ENCODE data around the gene CTF1.

CTF1 gene

GRCh38 chr16:30918614-30919013 is 22.2 kb downstream of the CTF1 start:
- TF ChIP-seq CTCF (IDR thresholded peaks at IDR 0.05) (no peak), ZFX (IDR thresholded peaks at IDR 0.05; ENCODE audit: borderline replicate concordance) (no peak)

GRCh38 chr16:30920891-30921290 is 24.5 kb downstream of the CTF1 start:
- TF ChIP-seq ZFX (IDR thresholded peaks at IDR 0.05; ENCODE audit: borderline replicate concordance) (no peak), CTCF (IDR thresholded peaks at IDR 0.05) (no peak)
- H3K27ac ChIP-seq: peak overlapping the region; percentile 97

More at GRCh38 chr16:30918614-30919013, 22.2 kb downstream of the CTF1 start:
- no peak overlapping the region for H3K27ac ChIP-seq

GRCh38 chr16:30921459-30921747 is 25.0 kb downstream of the CTF1 start:
- TF ChIP-seq CTCF (IDR thresholded peaks at IDR 0.05): no peak
- TF ChIP-seq ZFX (IDR thresholded peaks at IDR 0.05; ENCODE audit: borderline replicate concordance): no peak

GRCh38 chr16:30921748-30922419 is 25.5 kb downstream of the CTF1 start:
- TF ChIP-seq ZFX (IDR thresholded peaks at IDR 0.05; ENCODE audit: borderline replicate concordance) (no peak), CTCF (IDR thresholded peaks at IDR 0.05) (peak; percentile 89)
- H3K27ac ChIP-seq: peak overlapping the region; percentile 97

More at GRCh38 chr16:30921459-30921747, 25.0 kb downstream of the CTF1 start:
- H3K27ac ChIP-seq: peak overlapping the region; percentile 97

GRCh38 chr16:30922420-30922959 is 26.1 kb downstream of the CTF1 start:
- TF ChIP-seq ZFX (IDR thresholded peaks at IDR 0.05; ENCODE audit: borderline replicate concordance): no peak
- TF ChIP-seq CTCF (IDR thresholded peaks at IDR 0.05): no peak
- H3K27ac ChIP-seq: peak overlapping the region; percentile 97

GRCh38 chr16:30922960-30923535 is 26.6 kb downstream of the CTF1 start:
- no peak for TF ChIP-seq CTCF (IDR thresholded peaks at IDR 0.05)
- TF ChIP-seq ZFX (IDR thresholded peaks at IDR 0.05; ENCODE audit: borderline replicate concordance): no peak
- H3K27ac ChIP-seq: peak overlapping the region; percentile 97

- no peak for TF ChIP-seq CTCF (IDR thresholded peaks at IDR 0.05)
- TF ChIP-seq ZFX (IDR thresholded peaks at IDR 0.05; ENCODE audit: borderline replicate concordance): no peak
- peak within 1 kb of the TSS; percentile 97 for H3K27ac ChIP-seq
Observed at GRCh38 chr16:30923554-30924075, 27.2 kb downstream of the CTF1 start, which contains the start of gene FBXL19. TSS of gene FBXL19 (plus strand) at chr16:30923572. CDS start at chr16:30925755, 2,183 bp downstream.
